Measurements from ENCODE around the gene ZNF22. TPM values are rescaled to one million over a fixed set of nuclear protein-coding genes. Genes with fewer than 3 reads are reported as not detected.

The ZNF22 gene
- total and polyA plus RNA-seq, 7 donors = 5.9 to 15.9 (median 12.8) TPM

GRCh38 chr10:44986179-44986578 is 14.5 kb upstream of the ZNF22 start:
- H3K36me3 ChIP-seq (ENCODE audit: insufficient read depth in 1 of 2, low read depth in 1 of 2) = peaks cover 0 to 65% of the 10 kb centered on the region in 2 donors
- WGBS, 3 donors = 89 to 94% (median 94%) methylated on average over 3 of the region's 3 CpGs
- no peaks in the 10 kb centered on the region for H3K27me3 ChIP-seq (ENCODE audit: insufficient read depth in 3 of 3, low read length in 2 of 3)
- intact Hi-C loops (cut with DNase I) = no loop called here
- TF ChIP-seq CTCF (IDR thresholded peaks at IDR 0.05) = no peak
- no peak overlapping the region for H3K27ac ChIP-seq
- H3K9me3 ChIP-seq = no peaks in the 10 kb centered on the region
- DNase-seq = no peak
- no peak for ATAC-seq
- no peak overlapping the region for H3K4me3 ChIP-seq
- H3K4me1 ChIP-seq = peaks cover 21% of the 10 kb centered on the region

DNA sequence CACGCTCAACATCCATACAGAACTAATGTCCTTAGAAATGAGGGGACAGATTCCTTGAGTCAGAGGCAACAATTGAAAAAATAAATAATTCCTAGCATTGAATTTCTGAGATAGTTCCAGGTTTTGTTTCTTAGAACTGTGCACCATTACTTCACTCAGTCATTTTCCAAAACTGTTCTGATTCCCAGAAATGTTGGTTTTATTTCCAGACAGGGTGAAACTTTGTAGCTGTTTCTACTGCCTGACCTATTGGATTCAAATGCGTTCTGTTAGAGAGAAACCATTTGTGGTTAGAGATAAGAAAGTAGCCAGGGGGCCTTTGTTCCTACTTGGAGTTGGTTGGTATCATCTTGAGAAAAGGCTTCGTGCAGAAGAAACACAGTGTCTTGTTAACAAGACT is 14.1 kb upstream of the ZNF22 start:
- peaks cover 0 to 66% of the 10 kb centered on the region in 2 donors for H3K36me3 ChIP-seq (ENCODE audit: insufficient read depth in 1 of 2, low read depth in 1 of 2)
- no peak for DNase-seq
- no peak overlapping the region for H3K27ac ChIP-seq
- TF ChIP-seq CTCF (IDR thresholded peaks at IDR 0.05) = no peak
- H3K9me3 ChIP-seq = no peaks in the 10 kb centered on the region
- intact Hi-C loops (cut with DNase I) = no loop called here
- no peak overlapping the region for H3K4me3 ChIP-seq
- H3K27me3 ChIP-seq (ENCODE audit: insufficient read depth in 3 of 3, low read length in 2 of 3) = no peaks in the 10 kb centered on the region
- WGBS, 3 donors = 77 to 83% (median 81%) methylated on average over 3 of the region's 3 CpGs
- ATAC-seq = no peak
- H3K4me1 ChIP-seq = peaks cover 20% of the 10 kb centered on the region

GRCh38 chr10:44988957-44989585 is 11.7 kb upstream of the ZNF22 start:
- H3K27ac ChIP-seq = no peak overlapping the region
- no peak overlapping the region for H3K4me3 ChIP-seq
- WGBS, 3 donors = 77 to 87% (median 80%) methylated on average over 10 of the region's 10 CpGs
- intact Hi-C loops (cut with DNase I) = no loop called here
- no peaks in the 10 kb centered on the region for H3K9me3 ChIP-seq
- peaks cover 9% of the 10 kb centered on the region for H3K4me1 ChIP-seq
- no peaks in the 10 kb centered on the region for H3K27me3 ChIP-seq (ENCODE audit: insufficient read depth in 3 of 3, low read length in 2 of 3)
- peaks cover 0 to 72% of the 10 kb centered on the region in 2 donors for H3K36me3 ChIP-seq (ENCODE audit: insufficient read depth in 1 of 2, low read depth in 1 of 2)
- DNase-seq (no peak), ATAC-seq (no peak)
- no peak for TF ChIP-seq CTCF (IDR thresholded peaks at IDR 0.05)

DNA sequence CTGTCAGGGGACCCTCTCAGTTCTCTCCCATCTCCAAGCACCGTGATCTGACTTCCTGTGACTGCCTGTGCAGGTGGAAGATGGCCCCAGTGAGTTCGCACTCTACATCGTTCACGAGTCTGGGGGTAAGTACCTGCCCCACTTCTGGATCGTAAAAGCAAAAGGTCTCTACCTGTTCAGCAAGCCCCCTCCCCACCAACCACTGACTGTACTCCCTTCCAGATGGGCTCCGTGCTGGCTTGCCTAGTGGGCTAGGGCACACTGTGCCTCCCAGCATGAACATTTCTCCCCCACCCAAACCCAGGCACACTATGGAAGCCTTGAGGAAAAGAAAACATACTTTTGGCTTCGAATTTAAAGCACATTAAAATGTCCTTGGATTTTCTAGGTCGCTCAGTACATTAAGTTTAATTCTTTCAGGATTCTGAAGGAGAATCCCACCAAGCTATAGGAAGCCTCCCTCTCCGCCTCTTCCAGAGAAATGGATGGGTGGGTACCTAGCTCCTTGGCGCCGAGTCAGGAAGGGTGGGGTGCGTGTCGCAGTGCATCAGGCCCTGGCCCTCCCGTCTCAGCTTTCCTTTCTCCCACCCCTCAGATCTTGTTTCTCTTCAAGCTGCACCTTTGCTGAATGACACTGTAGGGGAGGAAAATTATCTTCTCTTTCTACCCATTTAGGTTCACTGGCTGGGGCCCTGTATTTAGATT is 11.0 kb upstream of the ZNF22 start:
- TF ChIP-seq CTCF (IDR thresholded peaks at IDR 0.05) = no peak
- no peak for ATAC-seq
- intact Hi-C loops (cut with DNase I) = no loop called here
- H3K27me3 ChIP-seq (ENCODE audit: insufficient read depth in 3 of 3, low read length in 2 of 3) = no peaks in the 10 kb centered on the region
- no peak overlapping the region for H3K27ac ChIP-seq
- peaks cover 0 to 67% of the 10 kb centered on the region in 2 donors for H3K36me3 ChIP-seq (ENCODE audit: insufficient read depth in 1 of 2, low read depth in 1 of 2)
- DNase-seq = no peak
- H3K4me1 ChIP-seq = peaks cover 11% of the 10 kb centered on the region
- WGBS, 3 donors = 76 to 78% (median 77%) methylated on average over 14 of the region's 14 CpGs
- no peak overlapping the region for H3K4me3 ChIP-seq
- H3K9me3 ChIP-seq = no peaks in the 10 kb centered on the region
